Measurements from ENCODE around the gene TEX53.

Gene TEX53

DNA sequence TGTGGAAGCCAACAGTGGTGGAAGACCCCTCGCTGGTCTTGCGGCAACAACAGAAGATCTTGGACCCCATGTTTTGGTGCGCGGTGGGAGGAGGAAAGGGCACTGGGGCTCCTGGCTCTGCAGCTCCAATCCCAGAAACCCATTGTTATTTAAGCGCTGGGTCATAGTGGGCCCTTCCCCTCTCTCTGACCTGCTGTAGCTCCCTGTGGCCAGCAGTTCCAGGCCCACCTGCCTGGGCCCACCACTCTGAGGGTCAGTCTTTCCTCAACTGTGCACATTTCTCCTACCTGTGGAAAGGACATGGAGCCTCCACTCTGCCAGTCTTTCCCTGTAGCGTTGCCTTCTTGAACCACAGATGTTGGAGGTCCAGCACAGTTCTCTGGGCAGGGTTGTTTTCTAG, at the start of gene TEX53:
TEX53 (minus strand) TSS at position 101 of the 400 bp plus-strand sequence; CDS start at position 70, 31 bp downstream.
- TF ChIP-seq, protein P1, sequence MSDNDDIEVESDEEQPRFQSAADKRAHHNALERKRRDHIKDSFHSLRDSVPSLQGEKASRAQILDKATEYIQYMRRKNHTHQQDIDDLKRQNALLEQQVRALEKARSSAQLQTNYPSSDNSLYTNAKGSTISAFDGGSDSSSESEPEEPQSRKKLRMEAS (IDR thresholded peaks at IDR 0.05), result no peak

DNA sequence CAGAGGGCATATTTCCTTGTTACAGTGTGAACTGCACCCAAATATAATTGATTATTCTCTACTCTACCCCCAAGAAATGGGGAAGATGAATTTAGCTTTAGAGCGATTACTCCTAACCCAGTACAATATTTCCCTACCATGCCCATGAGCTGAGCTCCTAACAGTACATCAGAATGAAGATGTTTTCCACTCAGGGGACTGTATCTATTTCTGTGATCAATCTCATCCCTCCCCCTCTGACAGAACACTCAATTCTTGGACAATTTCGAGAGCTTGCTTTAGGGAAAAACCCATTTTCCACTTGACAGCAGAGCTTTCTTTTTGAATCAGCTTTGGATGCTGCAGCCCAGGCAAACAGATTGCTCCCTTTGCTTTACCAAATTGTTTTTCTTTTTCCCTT, 49.1 kb upstream of the TEX53 start:
- no peak for TF ChIP-seq EGR1 (IDR thresholded peaks at IDR 0.05)

DNA sequence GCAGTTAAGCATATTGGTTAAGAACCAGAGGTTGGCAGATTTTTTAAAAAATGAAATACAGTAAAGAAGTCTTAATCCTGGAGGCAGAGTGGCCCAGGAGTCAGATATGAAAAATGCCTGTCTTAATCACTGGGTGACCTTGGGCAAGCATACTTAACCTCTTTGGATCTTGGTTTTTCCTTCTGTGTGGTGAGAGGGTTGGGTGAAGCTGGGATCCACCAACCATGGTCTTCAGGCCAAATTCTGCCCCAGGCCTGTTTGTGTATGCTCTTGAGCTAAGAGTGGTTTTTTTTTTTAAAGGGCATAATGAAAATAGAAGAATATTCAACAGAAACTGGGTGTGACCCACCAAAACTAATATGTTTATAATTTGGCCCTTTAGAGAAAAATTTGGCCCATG, 44.4 kb upstream of the TEX53 start:
- TF ChIP-seq, protein P2, sequence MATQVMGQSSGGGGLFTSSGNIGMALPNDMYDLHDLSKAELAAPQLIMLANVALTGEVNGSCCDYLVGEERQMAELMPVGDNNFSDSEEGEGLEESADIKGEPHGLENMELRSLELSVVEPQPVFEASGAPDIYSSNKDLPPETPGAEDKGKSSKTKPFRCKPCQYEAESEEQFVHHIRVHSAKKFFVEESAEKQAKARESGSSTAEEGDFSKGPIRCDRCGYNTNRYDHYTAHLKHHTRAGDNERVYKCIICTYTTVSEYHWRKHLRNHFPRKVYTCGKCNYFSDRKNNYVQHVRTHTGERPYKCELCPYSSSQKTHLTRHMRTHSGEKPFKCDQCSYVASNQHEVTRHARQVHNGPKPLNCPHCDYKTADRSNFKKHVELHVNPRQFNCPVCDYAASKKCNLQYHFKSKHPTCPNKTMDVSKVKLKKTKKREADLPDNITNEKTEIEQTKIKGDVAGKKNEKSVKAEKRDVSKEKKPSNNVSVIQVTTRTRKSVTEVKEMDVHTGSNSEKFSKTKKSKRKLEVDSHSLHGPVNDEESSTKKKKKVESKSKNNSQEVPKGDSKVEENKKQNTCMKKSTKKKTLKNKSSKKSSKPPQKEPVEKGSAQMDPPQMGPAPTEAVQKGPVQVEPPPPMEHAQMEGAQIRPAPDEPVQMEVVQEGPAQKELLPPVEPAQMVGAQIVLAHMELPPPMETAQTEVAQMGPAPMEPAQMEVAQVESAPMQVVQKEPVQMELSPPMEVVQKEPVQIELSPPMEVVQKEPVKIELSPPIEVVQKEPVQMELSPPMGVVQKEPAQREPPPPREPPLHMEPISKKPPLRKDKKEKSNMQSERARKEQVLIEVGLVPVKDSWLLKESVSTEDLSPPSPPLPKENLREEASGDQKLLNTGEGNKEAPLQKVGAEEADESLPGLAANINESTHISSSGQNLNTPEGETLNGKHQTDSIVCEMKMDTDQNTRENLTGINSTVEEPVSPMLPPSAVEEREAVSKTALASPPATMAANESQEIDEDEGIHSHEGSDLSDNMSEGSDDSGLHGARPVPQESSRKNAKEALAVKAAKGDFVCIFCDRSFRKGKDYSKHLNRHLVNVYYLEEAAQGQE (IDR thresholded peaks at IDR 0.05; ENCODE audit: low read depth), result no peak

DNA sequence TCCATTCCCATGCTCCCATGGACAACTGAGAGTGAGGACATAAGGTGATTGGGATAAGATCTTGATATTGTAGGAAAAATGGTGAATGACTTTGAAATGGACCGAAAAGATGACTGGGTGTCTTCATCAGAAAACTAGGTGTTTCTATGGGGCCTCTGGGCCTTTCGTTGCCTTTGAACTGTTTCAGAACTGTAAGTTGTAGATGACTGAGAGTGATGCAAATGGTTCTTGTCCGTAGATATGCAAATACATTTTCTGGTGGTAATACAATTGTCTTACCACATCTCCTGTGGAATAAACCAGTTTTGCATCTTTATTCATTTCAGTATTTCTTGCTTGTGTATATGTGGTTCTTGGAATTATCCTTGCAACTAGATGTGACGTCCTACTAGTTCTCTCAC, 40.3 kb upstream of the TEX53 start:
- TF ChIP-seq TAF1 (IDR thresholded peaks at IDR 0.05; ENCODE audit: low read depth) (no peak), CEBPB (IDR thresholded peaks at IDR 0.05) (no peak), TCF12 (IDR thresholded peaks at IDR 0.05; ENCODE audit: low read depth) (no peak), EGR1 (IDR thresholded peaks at IDR 0.05) (no peak)
- TF ChIP-seq, protein P3, sequence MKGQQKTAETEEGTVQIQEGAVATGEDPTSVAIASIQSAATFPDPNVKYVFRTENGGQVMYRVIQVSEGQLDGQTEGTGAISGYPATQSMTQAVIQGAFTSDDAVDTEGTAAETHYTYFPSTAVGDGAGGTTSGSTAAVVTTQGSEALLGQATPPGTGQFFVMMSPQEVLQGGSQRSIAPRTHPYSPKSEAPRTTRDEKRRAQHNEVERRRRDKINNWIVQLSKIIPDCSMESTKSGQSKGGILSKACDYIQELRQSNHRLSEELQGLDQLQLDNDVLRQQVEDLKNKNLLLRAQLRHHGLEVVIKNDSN (IDR thresholded peaks at IDR 0.05), result no peak
- TF ChIP-seq, protein P1 (IDR thresholded peaks at IDR 0.05), result no peak

DNA sequence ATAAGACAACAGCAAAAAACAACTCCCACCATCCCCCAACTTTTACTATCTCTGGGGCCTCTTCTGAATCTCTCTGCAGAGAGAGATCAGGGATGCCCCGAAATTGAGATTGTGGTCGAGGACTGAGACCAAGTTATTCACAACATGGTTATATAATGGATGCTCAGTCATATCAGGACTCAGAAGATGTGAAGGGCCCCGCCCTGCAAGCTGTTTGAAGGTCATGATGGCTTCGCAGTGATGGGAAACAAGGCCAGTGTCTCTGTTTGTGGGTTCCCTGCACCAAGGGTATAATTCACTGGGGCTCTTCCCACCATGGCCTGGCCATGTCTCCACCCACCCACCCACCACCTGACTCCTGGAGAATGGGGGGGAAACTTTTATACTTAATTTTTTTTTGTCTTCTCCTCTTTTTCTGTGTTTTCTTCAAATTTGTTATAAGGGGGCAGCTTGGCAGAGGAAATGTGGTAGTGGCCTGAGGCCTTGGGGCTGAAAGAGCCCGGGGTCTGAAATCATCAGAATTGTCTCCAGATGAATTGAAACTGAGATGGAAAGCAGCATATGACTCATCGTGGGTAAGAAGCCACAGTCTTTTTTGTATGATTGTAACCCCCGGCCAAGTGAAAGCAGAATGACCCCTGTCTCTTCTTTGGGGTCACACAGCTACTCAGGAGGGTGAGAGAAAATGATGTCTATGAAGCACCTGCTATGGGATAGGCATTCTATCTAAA, 39.4 kb upstream of the TEX53 start:
- TF ChIP-seq TCF12 (IDR thresholded peaks at IDR 0.05; ENCODE audit: low read depth) (no peak), CREB1 (IDR thresholded peaks at IDR 0.05; ENCODE audit: low read depth) (no peak), EP300 (IDR thresholded peaks at IDR 0.05; ENCODE audit: borderline replicate concordance) (no peak), ZBTB7A (IDR thresholded peaks at IDR 0.05; ENCODE audit: low read depth) (no peak), RAD21 (IDR thresholded peaks at IDR 0.05; ENCODE audit: low read depth) (no peak), CEBPB (IDR thresholded peaks at IDR 0.05) (no peak), FOXM1 (IDR thresholded peaks at IDR 0.05; ENCODE audit: borderline replicate concordance, low read depth) (no peak), NFIC (IDR thresholded peaks at IDR 0.05) (no peak), TEAD4 (IDR thresholded peaks at IDR 0.05) (no peak), EGR1 (IDR thresholded peaks at IDR 0.05) (no peak), YY1 (IDR thresholded peaks at IDR 0.05; ENCODE audit: low read depth) (no peak), TAF1 (IDR thresholded peaks at IDR 0.05; ENCODE audit: low read depth) (no peak)
- TF ChIP-seq, protein P3 (IDR thresholded peaks at IDR 0.05), result no peak
- TF ChIP-seq, protein P2 (IDR thresholded peaks at IDR 0.05; ENCODE audit: low read depth), result no peak
- TF ChIP-seq, protein P1 (IDR thresholded peaks at IDR 0.05), result no peak

DNA sequence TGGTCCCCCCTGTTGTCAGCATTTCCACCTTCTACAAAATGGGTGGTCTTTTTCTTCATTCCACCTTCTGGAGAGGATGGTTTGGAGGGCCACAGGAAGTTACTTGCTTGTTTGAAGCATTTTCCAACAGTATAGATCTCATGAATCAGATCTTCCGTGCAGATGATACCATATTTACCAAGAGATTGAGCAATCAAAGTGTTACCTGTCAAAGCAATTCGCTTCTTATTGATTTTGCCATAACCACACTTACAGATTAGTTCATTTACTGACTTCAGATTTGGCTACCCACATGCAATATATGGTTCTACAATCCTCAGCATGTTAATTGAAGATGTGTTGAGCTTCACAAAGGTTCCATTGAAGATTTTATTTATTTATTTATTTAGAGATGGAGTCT, 38.3 kb upstream of the TEX53 start:
- no peak for TF ChIP-seq YY1 (IDR thresholded peaks at IDR 0.05; ENCODE audit: low read depth)
- TF ChIP-seq FOXM1 (IDR thresholded peaks at IDR 0.05; ENCODE audit: borderline replicate concordance, low read depth), result no peak
- TF ChIP-seq EGR1 (IDR thresholded peaks at IDR 0.05), result no peak
- TF ChIP-seq, protein P1 (IDR thresholded peaks at IDR 0.05), result no peak
- TF ChIP-seq ZBTB7A (IDR thresholded peaks at IDR 0.05; ENCODE audit: low read depth), result no peak
- TF ChIP-seq TEAD4 (IDR thresholded peaks at IDR 0.05), result no peak
- TF ChIP-seq, protein P2 (IDR thresholded peaks at IDR 0.05; ENCODE audit: low read depth), result no peak
- TF ChIP-seq TCF12 (IDR thresholded peaks at IDR 0.05; ENCODE audit: low read depth), result no peak
- TF ChIP-seq EP300 (IDR thresholded peaks at IDR 0.05; ENCODE audit: borderline replicate concordance), result no peak
- TF ChIP-seq RAD21 (IDR thresholded peaks at IDR 0.05; ENCODE audit: low read depth), result no peak
- TF ChIP-seq CEBPB (IDR thresholded peaks at IDR 0.05), result no peak
- TF ChIP-seq CREB1 (IDR thresholded peaks at IDR 0.05; ENCODE audit: low read depth), result no peak
- no peak for TF ChIP-seq TAF1 (IDR thresholded peaks at IDR 0.05; ENCODE audit: low read depth)
- TF ChIP-seq NFIC (IDR thresholded peaks at IDR 0.05), result no peak

All from Ishikawa (cell line).